HG03520 (cell line): ENCODE data around the gene NCDN.

Source experiments
- ATAC-seq: cut with Tn5 transposase; IDR thresholded peaks from one replicate; pipeline ENCODE4 v1.9.1; 2021; ENCODE audit warnings: mild to moderate bottlenecking, moderate library complexity; ENCODE audit not compliant: unreplicated experiment

NCDN gene

GRCh38 chr1:35557611-35558373 is at the start of gene NCDN:
Gene NCDN, plus strand, starts transcription at chr1:35557799. Its CDS starts 392 bp downstream, at chr1:35558191.
- peak; percentile 72 for ATAC-seq

GRCh38 chr1:35507947-35508346 is 49.7 kb upstream of the NCDN start:
- no peak for ATAC-seq

- ATAC-seq = no peak
These were observed 48.0 kb upstream of the NCDN start for GRCh38 chr1:35509558-35509957.

- no peak for ATAC-seq
These were observed 46.3 kb upstream of the NCDN start for GRCh38 chr1:35511305-35511704.

GRCh38 chr1:35518183-35518582 is 39.4 kb upstream of the NCDN start:
- no peak for ATAC-seq

DNA sequence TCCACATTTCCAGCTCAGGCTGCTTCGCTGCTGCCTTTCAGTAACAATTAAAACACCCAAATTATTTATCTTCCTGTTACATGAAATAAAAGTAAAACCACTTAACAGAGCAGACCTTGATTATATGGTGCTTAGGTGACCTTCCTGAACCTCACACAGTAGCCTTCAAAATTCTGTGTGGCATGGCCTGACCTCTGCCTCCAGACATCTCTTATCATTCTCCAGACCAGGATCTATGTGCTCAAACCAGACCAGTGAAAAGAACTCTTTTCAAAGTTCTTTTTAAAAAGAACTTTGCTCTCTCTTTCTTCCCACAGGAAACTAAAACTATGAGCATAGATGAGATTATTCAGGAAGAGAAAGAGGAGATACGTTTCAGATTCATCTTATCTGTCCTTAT is 38.2 kb upstream of the NCDN start:
- no peak for ATAC-seq

- ATAC-seq = no peak
These were observed 33.5 kb upstream of the NCDN start for GRCh38 chr1:35524106-35524505.

DNA sequence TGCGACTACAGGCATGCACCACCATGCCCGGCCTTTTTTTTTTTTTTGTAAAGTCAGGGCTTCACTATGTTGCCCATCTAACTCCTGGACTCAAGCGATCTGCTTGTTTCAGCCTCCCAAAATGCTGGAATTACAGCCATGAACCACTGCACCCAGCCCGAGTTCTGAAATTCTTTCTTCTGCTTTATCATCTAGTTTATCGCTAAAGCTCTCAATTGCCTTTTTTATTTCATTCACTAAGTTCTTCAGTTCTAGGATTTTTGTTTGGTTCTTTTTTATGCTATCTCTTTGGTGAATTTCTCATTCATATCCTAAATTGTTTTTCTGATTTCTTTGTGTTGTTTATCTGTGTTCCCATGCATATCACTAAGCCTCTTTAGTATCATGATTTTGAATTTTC is 27.4 kb upstream of the NCDN start:
- no peak for ATAC-seq

- no peak for ATAC-seq
These were observed 26.7 kb upstream of the NCDN start for GRCh38 chr1:35530946-35531345.

DNA sequence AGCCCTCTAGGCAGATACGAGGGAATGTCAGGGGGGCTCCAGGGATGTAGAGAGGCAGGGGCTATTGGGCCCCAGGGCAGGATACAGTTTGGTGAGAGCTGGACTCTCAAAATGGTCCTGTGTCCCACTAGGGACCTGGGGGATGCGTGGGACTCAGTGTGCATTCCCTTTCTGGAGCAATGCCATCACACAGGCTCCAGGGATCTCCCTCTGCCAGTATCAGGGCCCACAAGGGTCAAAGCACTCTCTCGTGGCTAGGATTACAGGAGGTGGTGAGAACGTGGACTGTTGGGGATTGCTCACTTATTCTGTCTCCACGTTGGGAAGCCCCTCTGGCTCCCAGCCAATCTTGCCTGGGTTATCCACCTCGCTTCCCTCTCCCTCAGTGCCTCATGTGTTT is 26.2 kb upstream of the NCDN start:
- ATAC-seq = no peak

DNA sequence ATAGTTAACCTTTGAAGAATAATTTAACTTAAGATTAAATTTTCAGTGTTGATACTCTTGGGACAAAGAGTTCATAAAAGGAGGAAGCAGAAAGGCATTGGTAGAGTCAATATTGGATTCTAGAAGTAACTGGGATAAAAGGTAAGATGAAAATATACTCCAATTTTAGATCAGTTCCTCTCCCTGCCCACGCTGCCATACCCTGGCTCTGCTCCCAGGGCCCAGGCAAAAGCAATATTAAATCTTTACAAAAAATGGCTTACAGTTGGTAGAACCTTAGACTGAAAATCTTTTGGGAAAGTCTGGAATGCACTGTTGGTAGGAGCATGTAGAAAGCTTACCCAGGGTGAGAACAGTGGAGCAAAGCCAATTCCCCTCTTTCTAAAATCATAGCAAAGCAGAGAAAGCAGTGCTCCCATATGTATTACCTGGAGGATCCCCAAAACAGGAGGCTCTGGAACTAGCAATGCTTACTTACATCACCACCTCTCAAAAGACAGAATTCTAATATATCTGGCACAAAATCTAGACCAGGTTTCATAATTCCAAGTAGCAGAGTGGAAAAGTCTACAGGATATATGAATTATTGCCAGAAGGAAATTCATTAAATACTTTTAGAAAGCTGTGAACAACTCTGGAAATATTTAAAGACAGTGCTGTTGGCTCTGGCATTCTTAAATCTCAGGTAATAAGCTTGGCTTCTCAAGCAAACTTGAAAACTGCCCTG is 24.9 kb upstream of the NCDN start:
- no peak for ATAC-seq

GRCh38 chr1:35533586-35533985 is 24.0 kb upstream of the NCDN start:
- no peak for ATAC-seq

GRCh38 chr1:35535243-35535642 is 22.4 kb upstream of the NCDN start:
- no peak for ATAC-seq

DNA sequence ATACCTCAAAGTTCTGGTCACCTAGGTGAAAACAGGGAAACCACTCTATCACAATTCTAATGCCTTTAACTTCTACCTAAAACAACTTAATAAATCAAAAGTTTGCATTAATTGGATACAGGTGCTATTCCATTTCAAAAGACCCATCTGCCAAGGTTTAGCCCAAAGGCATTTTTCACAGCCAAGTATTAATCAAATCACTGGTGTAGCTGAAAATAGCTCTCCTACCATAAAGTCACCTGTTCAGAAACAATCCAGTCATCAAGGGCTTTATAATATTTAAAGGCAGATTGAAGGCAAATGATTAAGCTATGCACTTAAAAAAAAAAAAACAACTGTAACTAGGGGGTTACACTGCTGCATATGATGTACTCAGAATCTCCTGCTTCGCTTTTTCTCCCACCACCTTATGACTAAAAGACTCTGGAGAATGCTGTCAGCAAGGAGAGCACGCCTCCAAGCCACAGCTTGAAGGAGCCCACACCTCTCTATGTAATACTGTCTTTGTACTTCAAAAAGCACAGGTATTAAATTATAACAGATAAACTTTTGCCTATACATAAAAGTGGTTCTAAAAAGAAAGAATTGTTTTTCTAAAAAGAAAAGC is 20.9 kb upstream of the NCDN start:
- ATAC-seq = no peak

- no peak for ATAC-seq
These were observed 19.8 kb upstream of the NCDN start for GRCh38 chr1:35537806-35538205.

GRCh38 chr1:35539073-35539823 is 18.4 kb upstream of the NCDN start:
- no peak for ATAC-seq

- ATAC-seq = no peak
These were observed 17.8 kb upstream of the NCDN start for GRCh38 chr1:35539824-35540261.

DNA sequence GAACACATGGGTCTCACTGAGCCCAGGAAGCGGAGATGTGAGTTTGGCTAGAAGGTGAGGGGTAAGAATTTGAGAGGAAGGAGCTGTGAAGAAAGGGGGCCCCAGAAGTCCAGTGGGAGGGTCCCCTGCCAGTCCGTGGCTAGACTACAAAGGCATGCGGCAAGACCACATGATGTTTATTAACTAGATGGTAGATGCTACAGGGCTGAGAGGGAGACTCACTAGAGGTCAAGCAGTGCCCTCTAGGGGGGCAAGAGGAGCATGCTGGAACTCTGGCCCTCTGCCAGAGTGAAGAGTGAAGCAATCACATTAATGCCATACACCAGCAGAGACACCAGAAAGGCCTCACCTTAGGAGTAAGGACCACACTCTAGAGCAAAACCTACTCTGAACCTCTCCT is 12.6 kb upstream of the NCDN start:
- no peak for ATAC-seq

- no peak for ATAC-seq
These were observed 11.0 kb upstream of the NCDN start for GRCh38 chr1:35546614-35547013.

DNA sequence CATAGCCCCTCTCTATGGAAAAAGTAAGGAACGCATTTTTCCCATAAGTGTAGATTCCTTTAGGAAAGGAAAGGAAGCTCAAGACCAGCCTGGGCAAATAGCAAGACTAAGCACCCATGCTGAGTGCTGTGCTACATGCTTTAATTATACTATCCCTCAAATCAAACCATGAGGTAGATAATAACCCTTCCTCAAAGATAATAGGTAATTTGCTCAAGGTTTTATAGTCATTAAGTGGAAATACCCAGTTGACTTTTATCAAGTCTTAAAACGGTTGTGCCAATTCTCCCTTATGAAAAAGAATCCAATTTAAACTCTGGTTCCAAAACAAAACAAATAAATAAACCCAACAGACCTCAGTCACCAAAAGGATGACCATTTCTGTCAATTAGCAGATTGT is 3.7 kb upstream of the NCDN start:
- no peak for ATAC-seq
